Testis (tissue), 2 donors: Measurements from ENCODE around the gene TWF1.

Experiments
- CTCF ChIP-seq, 3 experiments: fragments of 450-650 bp in 2 of 3; fragments of 200-600 bp in 1 of 3; sonication (generic) in 1 of 3; IDR thresholded peaks; one replicate each; pipeline ENCODE4 v1.5.1; 2016 to 2019; ENCODE audit warnings: antibody characterized with exemption in 3 of 3, mild to moderate bottlenecking in 2 of 3, moderate library complexity in 1 of 3
- POLR2A ChIP-seq: fragments of 450-650 bp; IDR thresholded peaks from one replicate; pipeline ENCODE4 v1.6.1; 2017; ENCODE audit warnings: antibody characterized with exemption, mild to moderate bottlenecking, moderate library complexity

GRCh38 chr12:43758247-43758727, 47.8 kb downstream of the TWF1 start:
- no peak for TF ChIP-seq POLR2A
- TF ChIP-seq CTCF (IDR thresholded peaks at IDR 0.05) = no peak
